ENCODE results near the gene TMEM185A.

DNA sequence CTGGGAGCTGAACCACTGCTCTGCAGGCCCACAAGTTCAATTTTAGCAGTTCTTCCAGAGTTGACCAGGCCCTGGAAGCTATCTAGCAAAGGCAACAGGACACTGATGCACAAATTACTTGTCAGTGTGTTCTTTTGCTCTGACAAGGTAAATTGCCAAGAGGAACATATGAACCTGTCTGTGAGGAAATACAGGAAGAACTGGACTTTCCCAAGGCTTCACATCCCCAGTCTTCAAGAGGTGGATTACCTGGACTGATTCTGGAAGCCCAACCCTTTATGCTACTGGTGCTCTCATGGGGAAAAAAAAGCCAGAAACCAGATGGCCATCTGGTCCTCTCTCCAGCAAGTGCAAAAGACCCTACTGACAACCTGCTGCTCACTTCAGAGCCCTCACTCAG lies 1.9 kb upstream of the TMEM185A start:
- TF ChIP-seq CTCF (IDR thresholded peaks at IDR 0.05) (no peak), POLR2A (IDR thresholded peaks at IDR 0.05) (no peak)

Measured in esophagus squamous epithelium (tissue), 4 donors.